Measurements from ENCODE around the gene TYW1.
"Not testable (repeated sequence)": the region's sequence is repeated elsewhere in the genome, so short reads cannot be mapped to it uniquely, and the experiment has no call there.

Gene TYW1

DNA sequence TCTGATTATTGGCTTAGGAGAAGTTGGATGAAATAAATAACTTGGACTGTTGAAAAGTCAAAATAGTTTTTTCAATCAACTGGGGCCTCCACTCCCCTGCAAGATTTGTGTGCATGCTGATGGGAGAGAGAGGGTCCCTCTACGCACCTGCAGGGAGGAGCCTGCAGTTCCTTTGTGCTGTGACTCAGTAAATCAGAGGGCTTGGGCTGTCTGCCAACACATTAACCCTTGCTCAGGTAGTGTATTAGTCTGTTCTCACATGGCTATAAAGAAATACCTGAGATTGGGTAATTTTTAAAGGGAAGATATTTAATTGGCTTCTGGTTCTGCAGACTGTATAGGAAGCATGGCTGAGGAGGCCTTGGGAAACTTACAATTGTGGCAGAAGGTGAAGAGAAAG lies 261.1 kb downstream of the TYW1 start:
- DNase-seq, result not testable (repeated sequence)

DNA sequence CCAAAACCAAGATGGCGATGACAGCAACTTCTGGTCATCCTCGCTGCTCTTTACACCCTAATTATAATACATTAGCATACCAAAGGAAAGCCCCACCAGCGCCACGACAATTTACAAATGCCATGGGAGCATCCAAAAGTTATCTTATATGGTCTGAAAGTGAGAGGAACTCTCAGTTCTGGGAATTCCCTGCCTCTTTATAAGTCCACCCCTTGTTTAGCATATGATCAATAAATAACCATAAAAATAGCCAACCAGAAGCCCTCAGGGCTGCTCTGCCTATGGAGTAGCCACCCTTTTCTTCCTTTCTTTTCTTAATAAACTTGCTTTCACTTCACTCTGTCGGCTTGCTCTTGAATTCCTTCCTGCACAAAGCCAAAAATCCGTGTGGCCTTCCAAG lies 262.7 kb downstream of the TYW1 start:
- not testable (repeated sequence) for DNase-seq

DNA sequence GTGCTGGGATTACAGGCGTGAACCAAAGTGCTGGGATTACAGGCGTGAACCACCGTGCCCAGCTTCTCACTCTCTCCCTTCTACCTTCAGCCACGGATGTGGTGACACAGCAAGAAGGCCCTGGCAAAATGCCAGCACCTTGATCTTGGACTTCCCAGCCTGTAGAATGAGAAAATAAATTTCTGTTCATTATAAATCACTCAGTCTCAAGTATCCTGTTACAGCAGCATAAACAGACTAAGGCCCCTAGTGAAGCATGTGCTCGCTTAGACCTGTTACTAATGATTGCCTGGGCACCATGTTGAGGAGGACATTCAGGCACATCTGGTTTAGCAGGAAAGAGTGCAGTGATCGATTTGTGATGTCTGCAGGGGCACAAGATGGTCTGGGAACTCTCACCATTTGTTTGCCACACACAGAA lies 263.5 kb downstream of the TYW1 start:
- DNase-seq, result not testable (repeated sequence)

DNA sequence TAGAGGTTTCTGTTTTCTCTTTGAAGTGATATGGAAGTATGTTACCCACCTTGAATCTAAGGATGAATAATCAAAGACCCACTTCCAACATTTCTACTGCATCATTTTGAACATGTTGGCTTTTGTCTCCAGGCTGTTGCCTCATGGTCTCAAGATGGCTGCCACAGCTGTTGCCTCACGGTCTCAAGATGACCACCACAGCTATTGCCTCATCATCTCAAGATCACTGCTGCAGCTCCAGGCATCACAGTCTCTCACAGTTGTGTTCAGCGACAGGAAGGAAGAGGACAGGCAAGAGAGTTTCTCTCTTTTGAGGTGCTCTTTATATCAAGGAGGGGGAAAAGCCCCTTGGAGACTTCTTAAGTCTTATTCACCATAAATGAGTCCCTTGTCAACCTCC lies 267.4 kb downstream of the TYW1 start:
- not testable (repeated sequence) for DNase-seq

DNA sequence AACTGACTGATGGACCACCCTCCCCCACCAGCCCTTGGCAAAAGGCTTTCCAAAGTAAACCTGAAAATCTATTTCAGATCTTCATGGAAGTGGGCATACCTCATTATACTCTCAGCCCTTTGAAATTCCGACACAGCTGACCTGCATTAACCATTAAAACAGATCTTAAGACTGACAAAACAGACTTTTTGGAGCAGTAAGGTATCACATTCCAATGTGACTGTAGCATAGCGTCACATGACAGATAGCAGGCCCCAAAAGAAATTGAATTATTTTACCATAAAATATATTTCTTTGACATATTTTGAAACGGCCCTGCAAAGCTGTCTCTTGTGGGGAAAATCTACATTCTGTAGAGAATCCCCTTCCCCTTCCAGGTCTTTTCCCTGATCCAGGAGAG lies 269.4 kb downstream of the TYW1 start:
- DNase-seq, result not testable (repeated sequence)

DNA sequence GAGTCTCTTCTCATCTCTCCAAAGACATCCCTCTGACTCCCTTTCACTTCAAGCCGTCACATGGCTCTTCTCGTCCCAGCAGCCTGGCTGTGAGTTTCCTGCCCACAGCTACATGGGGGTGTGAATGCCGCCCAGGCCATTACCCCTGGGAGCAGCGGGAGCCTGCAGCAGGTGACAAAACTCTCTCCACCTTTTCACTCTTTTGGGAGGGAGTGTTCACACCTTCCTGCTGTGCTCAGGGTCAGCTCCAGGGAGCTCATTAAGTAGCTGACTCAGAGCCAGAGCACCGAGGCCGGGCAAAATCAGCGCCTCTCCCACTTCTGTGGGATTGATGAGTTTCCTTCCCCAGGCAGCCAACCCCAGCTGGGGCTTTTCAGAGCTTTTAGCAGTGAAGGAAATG lies 271.3 kb downstream of the TYW1 start:
- no peak for DNase-seq

DNA sequence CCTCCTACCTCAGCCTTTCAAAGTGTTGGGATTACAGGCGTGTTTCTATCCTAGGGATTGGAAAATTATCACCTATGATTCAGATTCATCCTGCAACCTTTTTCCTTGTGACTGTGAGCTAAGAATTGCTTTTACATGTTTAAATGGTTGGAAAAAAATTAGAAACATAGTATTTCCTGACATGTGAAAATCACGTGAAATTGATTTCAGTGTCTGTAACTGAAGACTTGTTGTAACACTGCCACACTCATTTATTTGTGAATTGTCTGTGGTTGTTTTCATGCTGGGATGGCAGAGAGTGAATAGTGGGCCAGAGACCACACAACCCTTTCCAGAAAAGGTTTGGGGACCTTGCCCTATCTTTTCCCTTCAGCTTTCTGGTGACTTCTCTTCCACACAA lies 273.3 kb downstream of the TYW1 start:
- DNase-seq, result not testable (repeated sequence)
